Neural progenitor cell (in vitro differentiated cells): ENCODE measurements around the gene SCAMP3. TPM values are rescaled to one million over a fixed set of nuclear protein-coding genes. Genes with fewer than 3 reads are reported as not detected.

ENCODE experiments used
- DNase-seq: peaks from one replicate; pipeline ENCODE4 v3.0.0-alpha.2; 2016; ENCODE audit warnings: low spot score
- H2AFZ ChIP-seq: fragments of 200-600 bp; sonication (generic); replicated peaks from 2 replicates; pipeline ENCODE4 v1.6.1; 2016; ENCODE audit warnings: antibody characterized with exemption
- H3F3A ChIP-seq: fragments of 200-600 bp; sonication (generic); 2 replicates; pipeline ENCODE4 v1.6.1; 2016; ENCODE audit warnings: antibody characterized with exemption, low read depth
- H3K27ac ChIP-seq: fragments of 200-600 bp; sonication (generic); 2 replicates; pipeline ENCODE4 v1.5.1; 2016; ENCODE audit warnings: mild to moderate bottlenecking
- H3K27me3 ChIP-seq: fragments of 200-600 bp; sonication (generic); 2 replicates; pipeline ENCODE4 v1.6.1; 2016; ENCODE audit warnings: mild to moderate bottlenecking, moderate library complexity
- H3K36me3 ChIP-seq: fragments of 200-600 bp; sonication (generic); 2 replicates; pipeline ENCODE4 v1.5.1; 2016
- H3K4me1 ChIP-seq: fragments of 200-600 bp; sonication (generic); 2 replicates; pipeline ENCODE4 v1.6.1; 2016; ENCODE audit warnings: mixed run types
- H3K4me2 ChIP-seq: fragments of 200-600 bp; sonication (generic); 2 replicates; pipeline ENCODE4 v1.6.1; 2016
- H3K4me3 ChIP-seq: fragments of 200-600 bp; sonication (generic); 2 replicates; pipeline ENCODE4 v1.5.1; 2016
- H3K79me2 ChIP-seq: fragments of 200-600 bp; sonication (generic); 2 replicates; pipeline ENCODE4 v1.6.1; 2016; ENCODE audit warnings: low read depth
- H3K9ac ChIP-seq: fragments of 200-600 bp; sonication (generic); 2 replicates; pipeline ENCODE4 v1.6.1; 2016
- H3K9me3 ChIP-seq: fragments of 200-600 bp; sonication (generic); 2 replicates; pipeline ENCODE4 v1.5.1; 2016; ENCODE audit warnings: low read depth
- H4K20me1 ChIP-seq: fragments of 200-600 bp; sonication (generic); 2 replicates; pipeline ENCODE4 v1.6.1; 2016; ENCODE audit warnings: low read depth
- H3K27ac Mint-ChIP-seq: 3 replicates; pipeline ENCODE4 v1.8.0; 2021; ENCODE audit warnings: mixed read lengths
- H3K27me3 Mint-ChIP-seq: 2 replicates; pipeline ENCODE4 v1.8.0; 2022; ENCODE audit warnings: low read depth, mild to moderate bottlenecking, inconsistent platforms, moderate library complexity, mixed read lengths; ENCODE audit not compliant: insufficient read depth
- H3K36me3 Mint-ChIP-seq: 3 replicates; pipeline ENCODE4 v1.8.0; 2021; ENCODE audit warnings: mixed read lengths
- H3K4me1 Mint-ChIP-seq: 3 replicates; pipeline ENCODE4 v1.8.0; 2021; ENCODE audit warnings: mixed read lengths
- H3K4me3 Mint-ChIP-seq: 3 replicates; pipeline ENCODE4 v1.8.0; 2021; ENCODE audit warnings: mild to moderate bottlenecking, moderate library complexity, mixed read lengths
- H3K9me3 Mint-ChIP-seq: 3 replicates; pipeline ENCODE4 v1.8.0; 2020; ENCODE audit warnings: mixed read lengths
- EZH2 ChIP-seq: fragments of 200-600 bp; sonication (generic); IDR thresholded peaks from 2 replicates; pipeline ENCODE4 v1.6.1; 2017; ENCODE audit warnings: antibody characterized with exemption, mild to moderate bottlenecking, moderate library complexity
- EZH2phosphoT487 ChIP-seq: fragments of 200-600 bp; sonication (generic); IDR thresholded peaks from 2 replicates; pipeline ENCODE4 v1.6.1; 2017; ENCODE audit warnings: antibody characterized with exemption
- total RNA-seq: library from RNA; depleted of rRNA; stranded (reverse); fragments of >200 nt; gene quantifications from 2 replicates; pipeline ENCODE4 v1.2.3, GENCODE V29; 2015; ENCODE audit warnings: low replicate concordance
- TF ChIP-seq, protein P1 (sequence below): fragments of 200-600 bp; sonication (generic); IDR thresholded peaks from 2 replicates; pipeline ENCODE4 v1.5.1; 2017; ENCODE audit warnings: antibody characterized with exemption, mild to moderate bottlenecking

Gene SCAMP3
- total RNA-seq, 1 donor from 2014 or later = 21.8 TPM

DNA sequence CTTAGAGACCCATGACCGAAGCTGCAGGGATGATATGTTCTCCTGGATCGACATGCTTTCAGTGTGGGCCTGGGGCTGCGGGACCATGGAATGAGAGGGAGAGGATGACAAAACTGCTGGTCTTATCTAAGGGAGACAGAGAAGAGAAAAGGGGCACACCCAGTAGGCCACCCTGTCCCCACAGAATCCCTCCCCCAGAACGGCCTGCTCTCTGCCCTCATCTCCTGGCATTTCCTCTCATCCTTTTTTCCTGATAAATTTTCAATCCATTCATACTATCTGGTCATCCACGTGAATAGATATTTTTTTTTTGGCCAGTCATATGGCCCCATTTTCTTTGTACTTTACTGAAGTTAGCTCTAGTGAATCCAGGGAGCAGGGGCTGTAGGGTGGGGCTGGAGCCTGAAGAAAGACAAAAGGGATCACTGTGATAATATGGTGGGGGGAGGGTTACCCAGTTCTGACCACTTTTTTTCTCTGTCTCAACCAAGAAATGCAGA lies 39.2 kb upstream of the SCAMP3 start, which contains the start of gene PKLR:
TSS of gene PKLR (minus strand) at position 97 of the 500 bp plus-strand sequence. CDS start at position 54, 43 bp downstream.
- H3K4me3 ChIP-seq = no peak within 1 kb of the TSS
- TF ChIP-seq EZH2 (no peak), EZH2phosphoT487 (no peak)
- TF ChIP-seq, protein P1, sequence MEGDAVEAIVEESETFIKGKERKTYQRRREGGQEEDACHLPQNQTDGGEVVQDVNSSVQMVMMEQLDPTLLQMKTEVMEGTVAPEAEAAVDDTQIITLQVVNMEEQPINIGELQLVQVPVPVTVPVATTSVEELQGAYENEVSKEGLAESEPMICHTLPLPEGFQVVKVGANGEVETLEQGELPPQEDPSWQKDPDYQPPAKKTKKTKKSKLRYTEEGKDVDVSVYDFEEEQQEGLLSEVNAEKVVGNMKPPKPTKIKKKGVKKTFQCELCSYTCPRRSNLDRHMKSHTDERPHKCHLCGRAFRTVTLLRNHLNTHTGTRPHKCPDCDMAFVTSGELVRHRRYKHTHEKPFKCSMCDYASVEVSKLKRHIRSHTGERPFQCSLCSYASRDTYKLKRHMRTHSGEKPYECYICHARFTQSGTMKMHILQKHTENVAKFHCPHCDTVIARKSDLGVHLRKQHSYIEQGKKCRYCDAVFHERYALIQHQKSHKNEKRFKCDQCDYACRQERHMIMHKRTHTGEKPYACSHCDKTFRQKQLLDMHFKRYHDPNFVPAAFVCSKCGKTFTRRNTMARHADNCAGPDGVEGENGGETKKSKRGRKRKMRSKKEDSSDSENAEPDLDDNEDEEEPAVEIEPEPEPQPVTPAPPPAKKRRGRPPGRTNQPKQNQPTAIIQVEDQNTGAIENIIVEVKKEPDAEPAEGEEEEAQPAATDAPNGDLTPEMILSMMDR = no peak
- H3K27ac Mint-ChIP-seq = peak within 1 kb of the TSS; percentile 27
- no peaks in the 10 kb centered on the region for H3K36me3 Mint-ChIP-seq
- H3K4me2 ChIP-seq = no peak within 1 kb of the TSS
- peaks cover 11% of the 10 kb centered on the region for H3K27me3 Mint-ChIP-seq
- no peaks in the 10 kb centered on the region for H3K9me3 Mint-ChIP-seq
- H3K9me3 ChIP-seq = no peaks in the 10 kb centered on the region
- H3K4me1 ChIP-seq = no peaks in the 10 kb centered on the region
- H2AFZ ChIP-seq = peak within 1 kb of the TSS; percentile 50
- H3K9ac ChIP-seq = no peak within 1 kb of the TSS
- H4K20me1 ChIP-seq = no peaks in the 10 kb centered on the region
- no peaks in the 10 kb centered on the region for H3F3A ChIP-seq
- peaks cover 14% of the 10 kb centered on the region for H3K27me3 ChIP-seq
- DNase-seq = no peak
- peak within 1 kb of the TSS; percentile 44 for H3K4me3 Mint-ChIP-seq
- no peak within 1 kb of the TSS for H3K27ac ChIP-seq
- no peaks in the 10 kb centered on the region for H3K79me2 ChIP-seq
- H3K4me1 Mint-ChIP-seq = peaks cover 15% of the 10 kb centered on the region
- H3K36me3 ChIP-seq = no peaks in the 10 kb centered on the region

DNA sequence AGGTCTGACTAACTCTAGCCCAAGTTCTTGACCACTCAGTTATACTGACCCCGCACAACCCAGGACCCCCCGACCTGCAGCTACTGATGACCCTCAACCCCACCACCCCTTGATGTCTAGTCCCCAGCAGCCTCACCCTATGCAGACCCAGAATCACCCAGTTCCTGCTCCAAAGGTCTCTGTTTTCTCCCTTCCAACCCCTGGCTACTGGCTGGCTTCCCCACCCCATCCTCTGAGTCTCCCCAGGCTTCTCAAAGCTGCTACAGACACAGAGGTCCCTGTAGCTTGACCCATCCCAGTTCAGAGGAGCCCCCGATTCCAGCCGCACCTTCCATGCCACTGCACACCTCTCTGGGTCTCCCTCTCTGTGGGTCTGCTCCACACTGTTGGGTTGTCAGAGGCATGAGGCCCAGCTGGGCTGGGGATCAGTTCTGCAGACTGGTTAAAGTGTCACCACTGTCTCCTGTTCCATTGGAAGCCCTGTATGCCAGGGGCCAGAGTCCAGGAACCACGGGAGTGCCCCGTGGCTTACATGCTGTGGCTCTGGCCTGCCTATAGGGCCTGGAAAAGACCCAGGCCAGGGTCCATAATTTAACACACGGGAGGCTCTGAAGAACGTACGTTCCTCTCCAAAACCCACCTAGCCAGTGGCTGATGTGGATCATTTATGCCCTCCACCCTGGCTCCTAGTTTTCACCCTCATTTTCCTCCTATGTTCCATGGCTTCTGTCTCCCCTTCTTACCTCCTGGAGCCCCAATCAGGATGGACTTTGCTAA lies 38.6 kb upstream of the SCAMP3 start:
- Histone ChIP-seq H3K9ac (no peak overlapping the region), H3K4me3 (no peak overlapping the region), H3K9me3 (no peaks in the 10 kb centered on the region), H4K20me1 (no peaks in the 10 kb centered on the region), H3K27ac (no peak overlapping the region), H3K4me1 (no peaks in the 10 kb centered on the region), H3K27me3 (peaks cover 20% of the 10 kb centered on the region), H3K79me2 (no peaks in the 10 kb centered on the region), H3K4me2 (no peak overlapping the region), H2AFZ (no peak overlapping the region), H3F3A (peaks cover 2% of the 10 kb centered on the region), H3K36me3 (no peaks in the 10 kb centered on the region)
- no peak for DNase-seq
- Mint-ChIP-seq H3K27me3 (peaks cover 16% of the 10 kb centered on the region), H3K9me3 (peaks cover under 1% of the 10 kb centered on the region), H3K4me3 (peak overlapping the region; percentile 44), H3K4me1 (peaks cover 11% of the 10 kb centered on the region), H3K36me3 (no peaks in the 10 kb centered on the region), H3K27ac (no peak overlapping the region)
- TF ChIP-seq EZH2 (no peak), EZH2phosphoT487 (no peak)
- TF ChIP-seq, protein P1 = no peak

DNA sequence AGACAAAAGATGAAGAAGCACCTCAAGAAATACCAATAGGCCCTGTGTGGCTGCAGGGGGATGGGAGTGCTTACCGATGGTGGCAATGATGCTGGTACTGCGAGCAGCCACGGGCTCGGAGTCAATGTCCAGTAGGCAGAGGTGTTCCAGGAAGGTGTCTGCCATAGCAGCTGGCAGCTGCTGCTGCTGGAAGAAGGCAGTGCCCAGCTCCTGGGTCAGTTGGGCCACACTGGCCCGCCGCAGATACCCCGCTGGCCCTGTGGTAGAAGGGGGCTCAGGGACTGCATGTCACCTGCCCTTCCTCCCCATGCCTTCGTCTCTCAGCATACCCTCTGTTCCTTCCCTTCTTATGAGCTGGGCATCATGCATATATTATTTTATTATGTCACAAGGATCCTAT lies 37.9 kb upstream of the SCAMP3 start:
- peaks cover 3% of the 10 kb centered on the region for H3K9me3 Mint-ChIP-seq
- peak overlapping the region; percentile 7 for H3K27ac Mint-ChIP-seq
- no peaks in the 10 kb centered on the region for H3K36me3 Mint-ChIP-seq

More for the DNA sequence above, 37.9 kb upstream of the SCAMP3 start:
- peaks cover 18% of the 10 kb centered on the region for H3K27me3 Mint-ChIP-seq
- DNase-seq = no peak
- Histone ChIP-seq H3K9me3 (no peaks in the 10 kb centered on the region), H3K27me3 (peaks cover 27% of the 10 kb centered on the region), H3K4me2 (no peak overlapping the region), H4K20me1 (no peaks in the 10 kb centered on the region), H3K79me2 (no peaks in the 10 kb centered on the region), H3K27ac (no peak overlapping the region), H2AFZ (no peak overlapping the region), H3K4me3 (no peak overlapping the region), H3K4me1 (no peaks in the 10 kb centered on the region), H3F3A (peaks cover 3% of the 10 kb centered on the region), H3K36me3 (no peaks in the 10 kb centered on the region), H3K9ac (no peak overlapping the region)
- TF ChIP-seq EZH2phosphoT487 = no peak
- TF ChIP-seq EZH2 = no peak
- TF ChIP-seq, protein P1 = no peak
- H3K4me3 Mint-ChIP-seq = no peak overlapping the region
- H3K4me1 Mint-ChIP-seq = peaks cover 6% of the 10 kb centered on the region
